ENCODE data around the gene ACSL1.
"Not testable (repeated sequence)": the region's sequence is repeated elsewhere in the genome, so short reads cannot be mapped to it uniquely, and the experiment has no call there.

Gene ACSL1

GRCh38 chr4:184787766-184788503, 37.8 kb downstream of the ACSL1 start:
- DNase-seq (ENCODE audit: low read depth), result no peak

- DNase-seq (ENCODE audit: low read depth), result no peak
These were observed 40.0 kb downstream of the ACSL1 start for GRCh38 chr4:184785813-184786212.

GRCh38 chr4:184784628-184785257, 41.0 kb downstream of the ACSL1 start:
- no peak for DNase-seq (ENCODE audit: low read depth)

- DNase-seq (ENCODE audit: low read depth), result no peak
These were observed 42.9 kb downstream of the ACSL1 start for GRCh38 chr4:184782731-184783373.

- not testable (repeated sequence) for DNase-seq (ENCODE audit: low read depth)
These were observed 46.6 kb downstream of the ACSL1 start for GRCh38 chr4:184779160-184779559.

GRCh38 chr4:184778325-184778724, 47.4 kb downstream of the ACSL1 start:
- DNase-seq (ENCODE audit: low read depth), result no peak

- DNase-seq (ENCODE audit: low read depth), result no peak
These were observed 48.9 kb downstream of the ACSL1 start for GRCh38 chr4:184776821-184777220.

- no peak for DNase-seq (ENCODE audit: low read depth)
These were observed 49.8 kb downstream of the ACSL1 start for GRCh38 chr4:184775854-184776555.

- DNase-seq (ENCODE audit: low read depth), result no peak
These were observed 51.6 kb downstream of the ACSL1 start for GRCh38 chr4:184774152-184774551.

- DNase-seq (ENCODE audit: low read depth), result no peak
These were observed 54.4 kb downstream of the ACSL1 start for GRCh38 chr4:184771416-184771815.

- DNase-seq (ENCODE audit: low read depth), result no peak
These were observed 56.5 kb downstream of the ACSL1 start for GRCh38 chr4:184769141-184769765.

GRCh38 chr4:184768296-184768695, 57.5 kb downstream of the ACSL1 start:
- no peak for DNase-seq (ENCODE audit: low read depth)

GRCh38 chr4:184766446-184766845, 59.3 kb downstream of the ACSL1 start:
- DNase-seq (ENCODE audit: low read depth), result no peak

- no peak for DNase-seq (ENCODE audit: low read depth)
These were observed 60.1 kb downstream of the ACSL1 start for GRCh38 chr4:184765473-184766340.

GRCh38 chr4:184764601-184765000, 61.2 kb downstream of the ACSL1 start:
- DNase-seq (ENCODE audit: low read depth), result no peak

GRCh38 chr4:184763150-184763780, 62.5 kb downstream of the ACSL1 start:
- DNase-seq (ENCODE audit: low read depth), result peak; percentile 33

GRCh38 chr4:184762100-184762499, 63.7 kb downstream of the ACSL1 start:
- no peak for DNase-seq (ENCODE audit: low read depth)

- no peak for DNase-seq (ENCODE audit: low read depth)
These were observed 65.1 kb downstream of the ACSL1 start for GRCh38 chr4:184760681-184761080.

- DNase-seq (ENCODE audit: low read depth), result no peak
These were observed 68.0 kb downstream of the ACSL1 start for GRCh38 chr4:184757810-184758209.

GRCh38 chr4:184756399-184756798, 69.4 kb downstream of the ACSL1 start:
- DNase-seq (ENCODE audit: low read depth), result peak; percentile 76

GRCh38 chr4:184755278-184755677, 70.5 kb downstream of the ACSL1 start:
- peak; percentile 71 for DNase-seq (ENCODE audit: low read depth)
